NB4 (cell line): ENCODE measurements around the gene BACH2.

Source experiments
- CTCF ChIP-seq: IDR thresholded peaks from one replicate; pipeline ENCODE4 v1.5.1; 2012; ENCODE audit warnings: low read depth, low read length
- MYC ChIP-seq: IDR thresholded peaks from 2 replicates; pipeline ENCODE4 v1.6.1; 2011; ENCODE audit warnings: low read depth, low read length
- POLR2A ChIP-seq: IDR thresholded peaks from 2 replicates; pipeline ENCODE4 v1.6.1; 2011; ENCODE audit warnings: mild to moderate bottlenecking; ENCODE audit not compliant: insufficient read length; ENCODE audit errors: extremely low read depth
- TF ChIP-seq, protein P1 (sequence below): IDR thresholded peaks from 2 replicates; pipeline ENCODE4 v1.6.1; 2011; ENCODE audit warnings: low read depth, low read length

GRCh38 chr6:89930789-89931188 is 365.9 kb downstream of the BACH2 start:
- TF ChIP-seq CTCF (no peak), POLR2A (no peak), MYC (no peak)
- TF ChIP-seq, protein P1, sequence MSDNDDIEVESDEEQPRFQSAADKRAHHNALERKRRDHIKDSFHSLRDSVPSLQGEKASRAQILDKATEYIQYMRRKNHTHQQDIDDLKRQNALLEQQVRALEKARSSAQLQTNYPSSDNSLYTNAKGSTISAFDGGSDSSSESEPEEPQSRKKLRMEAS: no peak
